PC-3 (cell line): Measurements from ENCODE around the gene SCD5. TPM values are rescaled to one million over a fixed set of nuclear protein-coding genes. Genes with fewer than 3 reads are reported as not detected.
A peak's percentile ranks its signal among the peaks of the same experiment; 100 is the strongest.

ENCODE experiments used
- ATAC-seq: fragments of 200-7000 bp; cut with Tn5 transposase; 2 replicates; pipeline ENCODE4 v1.9.1; 2020; ENCODE audit warnings: mild to moderate bottlenecking, moderate library complexity
- BruUV-seq: library from RNA; stranded (reverse); fragments of 400-500 nt; replicated peaks from 2 replicates; lab custom pipeline; 2021; lab: Mats Ljungman, UMichigan
- CTCF ChIA-PET: fragments of 300-600 bp; sonication (Branson Sonifier 250); formaldehyde crosslinking; loops from one replicate; lab custom pipeline; 2022; ENCODE audit warnings: antibody characterized with exemption; lab: Charles Lee
- POLR2A ChIA-PET: fragments of 300-600 bp; sonication (Branson Sonifier 250); formaldehyde crosslinking; loops from one replicate; lab custom pipeline; 2022; ENCODE audit warnings: antibody characterized with exemption; ENCODE audit not compliant: unreplicated experiment; lab: Charles Lee
- DNase-seq: peaks from one replicate; pipeline ENCODE4 v3.0.0-alpha.2; 2015
- H2AFZ ChIP-seq: fragments of 300-600 bp; sonication (generic); 2 replicates; pipeline ENCODE4 v1.6.0; 2016; ENCODE audit warnings: antibody characterized with exemption, low read length
- H3F3A ChIP-seq: fragments of 300-600 bp; sonication (generic); one replicate; pipeline ENCODE4 v1.6.0; 2017; ENCODE audit warnings: antibody characterized with exemption, low read length, control low read depth, mild to moderate bottlenecking; ENCODE audit not compliant: unreplicated experiment
- H3K27ac ChIP-seq: fragments of 300-600 bp; sonication (generic); 2 replicates; pipeline ENCODE4 v1.5.1; 2016; ENCODE audit warnings: mild to moderate bottlenecking, low read length
- H3K27me3 ChIP-seq: fragments of 300-600 bp; sonication (generic); 2 replicates; pipeline ENCODE4 v1.6.1; 2016; ENCODE audit warnings: low read length, mixed read lengths
- H3K36me3 ChIP-seq: fragments of 300-600 bp; sonication (generic); 2 replicates; pipeline ENCODE4 v1.6.1; 2016; ENCODE audit warnings: low read depth, mixed run types, low read length, mixed read lengths
- H3K4me1 ChIP-seq: fragments of 300-600 bp; sonication (generic); 2 replicates; pipeline ENCODE4 v1.5.1; 2016; ENCODE audit warnings: low read length; ENCODE audit not compliant: insufficient read depth
- H3K4me2 ChIP-seq: fragments of 300-600 bp; sonication (generic); 2 replicates; pipeline ENCODE4 v1.6.0; 2016; ENCODE audit warnings: low read length
- H3K4me3 ChIP-seq: fragments of 300-600 bp; sonication (generic); 2 replicates; pipeline ENCODE4 v1.5.1; 2016; ENCODE audit warnings: mild to moderate bottlenecking, low read length, mixed read lengths
- H3K79me2 ChIP-seq: fragments of 300-600 bp; sonication (generic); 2 replicates; pipeline ENCODE4 v1.6.1; 2017; ENCODE audit warnings: low read length, mixed read lengths
- H3K9ac ChIP-seq: fragments of 300-600 bp; sonication (generic); 2 replicates; pipeline ENCODE4 v1.6.0; 2016; ENCODE audit warnings: mild to moderate bottlenecking, low read length
- H3K9me2 ChIP-seq: fragments of 300-600 bp; sonication (generic); replicated peaks from 2 replicates; pipeline ENCODE4 v1.6.1; 2016; ENCODE audit warnings: mixed run types, low read length, mixed read lengths
- H3K9me3 ChIP-seq: fragments of 300-600 bp; sonication (generic); 2 replicates; pipeline ENCODE4 v1.6.1; 2016; ENCODE audit warnings: low read length, mixed read lengths
- H4K20me1 ChIP-seq: fragments of 300-600 bp; sonication (generic); 2 replicates; pipeline ENCODE4 v1.6.1; 2016; ENCODE audit warnings: low read length, mixed read lengths
- EZH2 ChIP-seq: fragments of 300-600 bp; sonication (generic); IDR thresholded peaks from one replicate; pipeline ENCODE4 v1.6.1; 2017; ENCODE audit warnings: antibody characterized with exemption, mild to moderate bottlenecking, low read length; ENCODE audit not compliant: unreplicated experiment
- EZH2phosphoT487 ChIP-seq: fragments of 300-600 bp; sonication (generic); IDR thresholded peaks from 2 replicates; pipeline ENCODE4 v1.6.1; 2018; ENCODE audit warnings: mild to moderate bottlenecking, antibody characterized with exemption, low read length, borderline replicate concordance
- intact Hi-C: fragments of 100-400 bp; cut with micrococcal nuclease; formaldehyde crosslinking; loops from 2 replicates; pipeline ENCODE4 v1.9.0; 2023
- total RNA-seq: library from RNA; depleted of rRNA; stranded (reverse); fragments of >200 nt; gene quantifications from 2 replicates; pipeline ENCODE4 v1.2.3, GENCODE V29; 2014
- TF ChIP-seq, protein P1 (sequence below): fragments of 300-600 bp; sonication (generic); conservative IDR thresholded peaks from 2 replicates; pipeline ENCODE4 v1.5.1; 2017; ENCODE audit warnings: antibody characterized with exemption, low read depth, mild to moderate bottlenecking, low read length

The SCD5 gene
- total RNA-seq, 1 experiment from 2014 or later: 3.8 TPM

- Histone ChIP-seq H3K9me2 (no peaks in the 10 kb centered on the region), H3K36me3 (no peaks in the 10 kb centered on the region), H3K9ac (peak overlapping the region; percentile 56), H3K27me3 (no peaks in the 10 kb centered on the region), H4K20me1 (no peaks in the 10 kb centered on the region), H3K9me3 (no peaks in the 10 kb centered on the region), H3K4me3 (peak overlapping the region; percentile 54), H3F3A (peaks cover 5% of the 10 kb centered on the region), H3K4me1 (peaks cover 25% of the 10 kb centered on the region), H3K4me2 (peak overlapping the region; percentile 83), H3K27ac (peak overlapping the region; percentile 90), H3K79me2 (no peaks in the 10 kb centered on the region), H2AFZ (peak overlapping the region; percentile 55)
- DNase-seq (peak; percentile 46), ATAC-seq (peak; percentile 43)
- BruUV-seq: no TSS peak
- TF ChIP-seq EZH2 (no peak), EZH2phosphoT487 (no peak)
- TF ChIP-seq, protein P1, sequence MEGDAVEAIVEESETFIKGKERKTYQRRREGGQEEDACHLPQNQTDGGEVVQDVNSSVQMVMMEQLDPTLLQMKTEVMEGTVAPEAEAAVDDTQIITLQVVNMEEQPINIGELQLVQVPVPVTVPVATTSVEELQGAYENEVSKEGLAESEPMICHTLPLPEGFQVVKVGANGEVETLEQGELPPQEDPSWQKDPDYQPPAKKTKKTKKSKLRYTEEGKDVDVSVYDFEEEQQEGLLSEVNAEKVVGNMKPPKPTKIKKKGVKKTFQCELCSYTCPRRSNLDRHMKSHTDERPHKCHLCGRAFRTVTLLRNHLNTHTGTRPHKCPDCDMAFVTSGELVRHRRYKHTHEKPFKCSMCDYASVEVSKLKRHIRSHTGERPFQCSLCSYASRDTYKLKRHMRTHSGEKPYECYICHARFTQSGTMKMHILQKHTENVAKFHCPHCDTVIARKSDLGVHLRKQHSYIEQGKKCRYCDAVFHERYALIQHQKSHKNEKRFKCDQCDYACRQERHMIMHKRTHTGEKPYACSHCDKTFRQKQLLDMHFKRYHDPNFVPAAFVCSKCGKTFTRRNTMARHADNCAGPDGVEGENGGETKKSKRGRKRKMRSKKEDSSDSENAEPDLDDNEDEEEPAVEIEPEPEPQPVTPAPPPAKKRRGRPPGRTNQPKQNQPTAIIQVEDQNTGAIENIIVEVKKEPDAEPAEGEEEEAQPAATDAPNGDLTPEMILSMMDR: no peak
- ChIA-PET CTCF (interaction anchor here (0.6 to 1.3 kb wide), 4 partner anchors 46 to 326 kb away, joined by 3 to 4 read pairs (median 3); no protein-coding TSS in a partner anchor), POLR2A (no interaction called here)
- intact Hi-C loops: no loop called here
Measured at GRCh38 chr4:82784681-82785610, 13.7 kb downstream of the SCD5 start.

DNA sequence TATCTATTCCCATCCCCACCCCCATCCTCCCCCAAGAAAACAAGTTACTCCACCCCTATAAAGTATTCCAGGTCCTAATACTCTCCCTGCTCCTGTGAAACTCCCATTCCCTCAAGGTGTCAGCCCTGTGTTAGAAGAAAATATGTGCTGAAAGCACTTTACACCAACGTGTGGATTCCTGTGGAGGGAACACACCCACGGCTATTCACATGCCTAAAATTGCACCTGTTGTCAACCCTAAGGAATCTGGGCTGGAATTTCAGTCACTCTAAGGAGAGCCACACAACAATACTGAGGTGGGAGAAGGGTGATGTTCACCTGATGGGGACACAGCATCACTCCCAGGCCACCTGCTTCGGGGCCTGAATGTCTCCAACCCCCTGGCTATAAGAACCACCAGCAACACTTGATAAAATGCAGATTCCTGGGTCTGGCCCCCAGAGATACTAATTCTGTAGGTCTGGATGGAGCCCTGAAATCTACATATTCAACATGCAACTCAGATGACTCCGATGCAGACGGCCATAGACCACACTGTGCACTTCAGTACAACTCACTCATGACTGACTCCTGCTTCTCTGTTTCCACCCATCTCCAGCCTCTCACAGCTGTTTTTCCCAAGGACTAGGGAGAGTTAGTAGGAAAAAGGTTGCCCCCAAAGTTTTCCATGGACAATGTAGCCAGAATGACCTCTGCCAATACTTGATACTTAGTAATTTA lies 15.8 kb downstream of the SCD5 start:
- CTCF ChIA-PET: no interaction called here
- no peaks in the 10 kb centered on the region for H4K20me1 ChIP-seq
- peaks cover 25% of the 10 kb centered on the region for H3K4me1 ChIP-seq
- TF ChIP-seq EZH2 (no peak), EZH2phosphoT487 (no peak)
- TF ChIP-seq, protein P1: no peak
- H3K27me3 ChIP-seq: no peaks in the 10 kb centered on the region
- H3K4me2 ChIP-seq: no peak overlapping the region
- H3K79me2 ChIP-seq: no peaks in the 10 kb centered on the region
- H3K36me3 ChIP-seq: no peaks in the 10 kb centered on the region
- no peaks in the 10 kb centered on the region for H3K9me2 ChIP-seq
- DNase-seq (no peak), ATAC-seq (no peak)
- H3F3A ChIP-seq: peaks cover 5% of the 10 kb centered on the region
- H3K27ac ChIP-seq: no peak overlapping the region
- no TSS peak for BruUV-seq
- no peak overlapping the region for H3K4me3 ChIP-seq
- no peaks in the 10 kb centered on the region for H3K9me3 ChIP-seq
- H3K9ac ChIP-seq: no peak overlapping the region
- H2AFZ ChIP-seq: no peak overlapping the region
- intact Hi-C loops: no loop called here
- POLR2A ChIA-PET: no interaction called here
